Astrocyte of the spinal cord (primary cell): Measurements from ENCODE around the gene SLC35A3.

Experiments
- DNase-seq: peaks from one replicate; pipeline ENCODE4 v3.0.0; 2011; ENCODE audit warnings: low read depth, low spot score
- H3K4me3 ChIP-seq: 2 replicates; pipeline ENCODE4 v1.5.1; 2011; ENCODE audit warnings: low read depth, mild to moderate bottlenecking, low read length, moderate library complexity
- in situ Hi-C: cut with HindIII; loops from 2 replicates; pipeline ENCODE4 v1.10.0; 2017; ENCODE audit warnings: low sequenced_read_pairs
- TF ChIP-seq, protein P1 (sequence below): IDR thresholded peaks from 2 replicates; pipeline ENCODE4 v1.5.1; 2012; ENCODE audit warnings: low read depth, mild to moderate bottlenecking, low read length, inconsistent platforms

The SLC35A3 gene

DNA sequence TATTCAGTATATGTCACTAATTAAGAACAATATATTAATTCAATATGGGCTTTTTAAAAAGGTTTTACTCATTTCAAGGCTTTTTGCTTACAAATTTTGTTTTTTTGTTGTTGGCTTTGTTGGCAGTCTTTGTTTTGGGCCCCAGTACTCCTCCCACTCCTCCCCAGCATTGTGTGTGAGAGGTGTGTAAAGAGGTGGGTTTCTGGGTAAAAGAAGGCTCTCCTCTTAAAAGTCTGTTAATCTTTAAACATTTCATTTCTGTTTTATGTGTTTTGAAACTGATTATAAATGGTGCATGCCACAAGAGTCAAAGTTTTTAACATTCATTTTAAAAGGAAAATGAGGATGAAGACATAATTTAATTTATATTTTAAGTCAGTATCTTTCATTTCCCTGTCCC, 83.3 kb downstream of the SLC35A3 start:
- no peak overlapping the region for H3K4me3 ChIP-seq
- DNase-seq: no peak
- TF ChIP-seq, protein P1, sequence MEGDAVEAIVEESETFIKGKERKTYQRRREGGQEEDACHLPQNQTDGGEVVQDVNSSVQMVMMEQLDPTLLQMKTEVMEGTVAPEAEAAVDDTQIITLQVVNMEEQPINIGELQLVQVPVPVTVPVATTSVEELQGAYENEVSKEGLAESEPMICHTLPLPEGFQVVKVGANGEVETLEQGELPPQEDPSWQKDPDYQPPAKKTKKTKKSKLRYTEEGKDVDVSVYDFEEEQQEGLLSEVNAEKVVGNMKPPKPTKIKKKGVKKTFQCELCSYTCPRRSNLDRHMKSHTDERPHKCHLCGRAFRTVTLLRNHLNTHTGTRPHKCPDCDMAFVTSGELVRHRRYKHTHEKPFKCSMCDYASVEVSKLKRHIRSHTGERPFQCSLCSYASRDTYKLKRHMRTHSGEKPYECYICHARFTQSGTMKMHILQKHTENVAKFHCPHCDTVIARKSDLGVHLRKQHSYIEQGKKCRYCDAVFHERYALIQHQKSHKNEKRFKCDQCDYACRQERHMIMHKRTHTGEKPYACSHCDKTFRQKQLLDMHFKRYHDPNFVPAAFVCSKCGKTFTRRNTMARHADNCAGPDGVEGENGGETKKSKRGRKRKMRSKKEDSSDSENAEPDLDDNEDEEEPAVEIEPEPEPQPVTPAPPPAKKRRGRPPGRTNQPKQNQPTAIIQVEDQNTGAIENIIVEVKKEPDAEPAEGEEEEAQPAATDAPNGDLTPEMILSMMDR: no peak
- in situ Hi-C loops: no loop called here

DNA sequence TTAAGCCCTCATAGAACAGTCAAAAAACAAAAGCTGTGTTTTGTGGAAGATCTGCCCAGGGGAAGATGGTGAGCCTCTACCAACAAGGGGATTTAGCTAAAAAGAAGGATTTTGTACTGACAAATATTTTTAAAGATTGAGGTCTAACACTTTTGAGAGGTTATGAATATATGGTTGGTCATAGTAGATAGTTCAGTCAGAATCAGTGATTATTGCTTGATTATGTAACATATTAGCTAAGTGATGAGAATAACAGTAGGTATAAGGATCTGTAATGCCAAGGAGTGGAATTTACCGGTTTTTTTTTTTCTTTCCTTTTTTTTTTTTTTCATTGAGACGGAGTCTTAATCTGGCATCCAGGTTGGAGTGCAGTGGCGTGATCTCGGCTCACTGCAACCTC, 83.9 kb downstream of the SLC35A3 start:
- no peak for DNase-seq
- TF ChIP-seq, protein P1: no peak
- H3K4me3 ChIP-seq: no peak overlapping the region
- in situ Hi-C loops: no loop called here

DNA sequence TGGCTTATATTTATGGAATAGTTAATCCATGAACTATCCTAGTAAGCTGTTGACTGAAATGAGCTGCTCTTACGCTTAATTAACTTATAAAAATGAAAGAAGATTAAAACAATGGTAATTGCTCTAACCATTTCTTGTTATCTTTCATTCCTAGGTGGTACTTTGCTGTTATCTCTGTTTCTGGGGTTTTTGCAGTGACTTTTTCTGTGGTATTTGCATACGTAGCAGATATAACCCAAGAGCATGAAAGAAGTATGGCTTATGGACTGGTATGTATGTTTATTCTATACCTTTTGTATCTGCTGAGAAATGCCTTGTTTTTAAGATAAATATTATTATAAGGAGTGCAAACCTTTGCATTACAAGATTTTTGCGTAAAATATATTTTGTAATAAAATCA, 91.9 kb downstream of the SLC35A3 start:
- H3K4me3 ChIP-seq: no peak overlapping the region
- in situ Hi-C loops: no loop called here
- TF ChIP-seq, protein P1: no peak
- DNase-seq: no peak

DNA sequence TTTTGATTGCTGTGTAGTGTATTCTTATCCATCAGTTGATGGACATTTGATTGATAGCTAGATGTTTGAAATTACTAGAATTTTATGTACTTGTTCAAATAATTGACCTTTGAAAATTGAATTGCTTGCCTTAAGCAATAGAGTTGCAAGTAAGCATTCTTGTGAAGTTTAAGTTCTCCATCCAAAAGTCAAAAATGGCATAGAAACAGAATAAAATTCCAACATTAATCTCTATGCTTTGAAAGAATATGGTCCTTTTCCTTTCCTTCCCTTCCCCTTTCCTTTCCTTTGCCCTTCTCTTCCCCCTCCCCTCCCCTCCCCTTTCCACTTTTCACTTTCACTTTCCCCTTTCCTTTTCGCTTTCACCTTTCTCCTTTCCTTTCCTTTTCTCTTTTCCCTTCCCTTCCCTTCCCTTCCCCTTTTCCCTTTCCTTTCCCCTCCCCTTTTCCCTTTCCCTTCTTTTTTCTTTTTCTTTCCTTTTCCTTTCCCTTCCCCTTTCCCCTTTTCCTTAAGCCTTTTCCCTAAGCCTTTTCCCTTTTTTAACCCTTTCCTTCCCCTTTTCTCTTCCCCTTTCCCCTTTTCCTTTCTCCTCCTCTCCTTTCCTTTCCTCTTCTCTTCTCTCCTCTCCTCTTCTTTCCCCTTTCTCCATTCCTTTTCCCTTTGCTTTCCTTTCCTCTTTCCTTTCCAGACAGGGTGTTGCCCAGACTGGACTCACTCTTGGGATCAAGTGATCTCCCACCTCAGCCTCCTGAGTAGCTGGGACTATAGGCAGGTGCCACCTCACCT, 95.6 kb downstream of the SLC35A3 start:
- DNase-seq: no peak
- in situ Hi-C loops: no loop called here
- H3K4me3 ChIP-seq: no peak overlapping the region
- TF ChIP-seq, protein P1: no peak

DNA sequence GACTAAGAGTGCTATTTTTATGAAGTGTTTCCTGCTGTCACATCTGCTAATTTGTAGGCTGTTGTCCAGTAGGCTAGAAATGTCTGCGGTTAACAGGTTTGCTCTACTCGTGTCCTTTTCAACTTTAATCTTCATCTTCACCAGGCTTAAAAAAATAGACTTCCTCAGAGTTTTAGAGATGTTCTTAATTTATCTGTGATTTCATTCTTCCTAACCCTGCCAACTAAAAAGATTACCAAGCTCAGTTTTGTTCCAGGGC, 96.1 kb downstream of the SLC35A3 start:
- in situ Hi-C loops: no loop called here
- no peak for DNase-seq
- TF ChIP-seq, protein P1: no peak
- no peak overlapping the region for H3K4me3 ChIP-seq

DNA sequence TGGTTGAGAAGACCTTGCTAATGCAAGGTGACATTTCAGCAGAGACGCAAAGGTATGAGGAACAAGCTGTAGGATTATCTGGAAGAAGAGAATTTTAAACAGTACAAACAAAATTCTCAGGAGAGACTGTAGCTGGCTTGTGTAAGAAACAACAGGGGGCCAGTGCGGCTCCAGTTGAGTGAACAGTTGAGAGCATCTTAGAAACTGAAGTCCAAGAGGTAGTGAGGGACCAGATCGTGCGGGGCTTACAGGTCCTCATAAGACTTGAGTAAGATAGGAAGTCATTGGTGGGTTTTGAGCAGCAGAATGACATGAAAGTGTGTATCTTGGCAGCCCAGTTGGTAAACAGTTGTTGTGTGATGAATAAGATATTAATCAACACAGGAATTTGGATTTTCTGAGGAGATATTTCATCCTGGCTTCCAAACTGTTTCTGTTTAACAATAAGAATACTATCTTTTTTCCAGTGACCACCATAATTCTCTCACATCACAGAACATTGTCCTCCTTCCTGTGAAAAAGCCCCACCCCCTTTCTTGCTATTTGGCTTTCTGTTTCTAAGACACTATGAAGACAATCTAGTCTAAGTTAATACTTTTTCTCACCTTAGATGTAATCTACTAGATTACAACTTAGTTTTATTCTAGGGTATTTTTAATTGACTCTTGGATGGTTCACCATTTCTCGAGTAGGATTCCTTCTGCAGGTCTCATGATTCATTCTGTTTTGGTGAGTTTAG, 100.6 kb downstream of the SLC35A3 start:
- in situ Hi-C loops: no loop called here

More for the DNA sequence above, 100.6 kb downstream of the SLC35A3 start:
- no peak for DNase-seq
- H3K4me3 ChIP-seq: no peak overlapping the region
- TF ChIP-seq, protein P1: no peak
